Spinal cord (tissue), 10 donors: Measurements from ENCODE around the gene TNFRSF1B. TPM values are rescaled to one million over a fixed set of nuclear protein-coding genes. Genes with fewer than 3 reads are reported as not detected.

Experiments used
- DNase-seq, 6 donors: peaks; one replicate each; pipeline versions ENCODE4 v3.0.0 to v3.0.0-alpha.2; 2013 to 2015; ENCODE audit warnings: low spot score in 6 of 6, low read depth in 4 of 6
- H3K27ac ChIP-seq: one replicate; pipeline ENCODE4 v1.5.1; 2013; ENCODE audit warnings: low read depth, low read length, control low read depth
- H3K27me3 ChIP-seq: one replicate; pipeline ENCODE4 v1.6.1; 2013; ENCODE audit warnings: low read length; ENCODE audit not compliant: control insufficient read depth, insufficient read depth
- H3K36me3 ChIP-seq: one replicate; pipeline ENCODE4 v1.6.1; 2013; ENCODE audit warnings: low read length; ENCODE audit not compliant: control insufficient read depth, insufficient read depth
- H3K4me1 ChIP-seq: one replicate; pipeline ENCODE4 v1.6.1; 2013; ENCODE audit warnings: low read length; ENCODE audit not compliant: control insufficient read depth, insufficient read depth
- H3K4me3 ChIP-seq: one replicate; pipeline ENCODE4 v1.5.1; 2013; ENCODE audit warnings: low read depth, low read length, control low read depth
- H3K9me3 ChIP-seq: one replicate; pipeline ENCODE4 v1.6.1; 2013; ENCODE audit warnings: low read length; ENCODE audit not compliant: control insufficient read depth, insufficient read depth
- WGBS: methylation state at CpG from one replicate; pipeline ENCODE4 v1.1.5; 2013; ENCODE audit warnings: missing lambda C conversion rate; ENCODE audit not compliant: insufficient coverage; 5-methylcytosine and 5-hydroxymethylcytosine counted together
- polyA plus RNA-seq, 2 donors: library from polyadenylated mRNA; unstranded; fragments of 120-200 nt; gene quantifications; one replicate each; pipeline ENCODE4 v1.2.1, GENCODE V29; 2013; ENCODE audit not compliant: insufficient read length in 2 of 2
- small RNA-seq: library from RNA; depleted of rRNA; stranded (forward); fragments of <200 nt; gene quantifications from one replicate; pipeline ENCODE3, GENCODE V24; 2014; ENCODE audit warnings: low replicate concordance
- total RNA-seq, 2 donors: library from RNA; depleted of rRNA in 1 of 2; stranded (reverse); fragments of 120-200 nt in 1 of 2; fragments of >200 nt in 1 of 2; gene quantifications; one replicate each; pipeline versions ENCODE4 v1.2.3 to v1.2.4, GENCODE V29; 2013 to 2014
- donor health status: healthy.

Gene TNFRSF1B
- total and polyA plus RNA-seq, 4 donors = 9.6 to 14.1 (median 10.2) TPM

GRCh38 chr1:12251442-12251841 is 84.7 kb downstream of the TNFRSF1B start:
- Histone ChIP-seq H3K27ac (no peak overlapping the region), H3K9me3 (no peaks in the 10 kb centered on the region), H3K36me3 (peaks cover 43% of the 10 kb centered on the region), H3K4me3 (no peak overlapping the region), H3K27me3 (no peaks in the 10 kb centered on the region), H3K4me1 (no peaks in the 10 kb centered on the region)
- DNase-seq = no peak
- 88% methylated on average over 4 of the region's 5 CpGs for WGBS

GRCh38 chr1:12255913-12256312 is 89.1 kb downstream of the TNFRSF1B start:
- Histone ChIP-seq H3K36me3 (peaks cover 64% of the 10 kb centered on the region), H3K4me3 (no peak overlapping the region), H3K27ac (no peak overlapping the region), H3K27me3 (no peaks in the 10 kb centered on the region), H3K4me1 (no peaks in the 10 kb centered on the region), H3K9me3 (no peaks in the 10 kb centered on the region)
- WGBS = 100% methylated on average over 1 of the region's 2 CpGs
- no peak for DNase-seq

- Histone ChIP-seq H3K4me3 (no peak overlapping the region), H3K4me1 (no peaks in the 10 kb centered on the region), H3K9me3 (no peaks in the 10 kb centered on the region), H3K36me3 (peaks cover 55% of the 10 kb centered on the region), H3K27me3 (no peaks in the 10 kb centered on the region), H3K27ac (no peak overlapping the region)
- 83% methylated on average over 1 of the region's 7 CpGs for WGBS
- no peak for DNase-seq
Observed at GRCh38 chr1:12258272-12258671, 91.5 kb downstream of the TNFRSF1B start.

Small RNA genes within 50 kb of the gene (small RNA-seq; reads per million reads assigned to genes)
- not detected for gene MIR4632
- gene RF00156 = not detected

Other genes with a start within 250 kb of the TNFRSF1B start
- gene KIAA2013, start 240.6 kb upstream of the TNFRSF1B start, total RNA-seq = 10 to 100 TPM; 18.0 to 33.8 TPM
- 10 to 100 TPM; 35.3 to 35.4 TPM for gene KIAA2013, start 240.6 kb upstream of the TNFRSF1B start, polyA plus RNA-seq
- 100 to 1,000 TPM in 1 of 2 donors, 10 to 100 TPM in 1; 47.7 to 108 TPM for gene PLOD1, start 232.3 kb upstream of the TNFRSF1B start, total RNA-seq
- gene PLOD1, start 232.3 kb upstream of the TNFRSF1B start, polyA plus RNA-seq = 10 to 100 TPM; 66.5 to 80.0 TPM
- gene MFN2, start 186.5 kb upstream of the TNFRSF1B start, total RNA-seq = 10 to 100 TPM; 47.5 to 65.6 TPM
- 10 to 100 TPM; 79.2 to 79.7 TPM for gene MFN2, start 186.5 kb upstream of the TNFRSF1B start, polyA plus RNA-seq
- gene MIIP, start 147.5 kb upstream of the TNFRSF1B start, total RNA-seq = 10 to 100 TPM; 18.7 to 34.4 TPM
- 10 to 100 TPM; 54.4 to 62.3 TPM for gene MIIP, start 147.5 kb upstream of the TNFRSF1B start, polyA plus RNA-seq
- under 1 TPM; 0.11 to 0.20 TPM for gene TNFRSF8, start 103.7 kb upstream of the TNFRSF1B start, total RNA-seq
- under 1 TPM in 1 of 2 donors, not detected in 1; 0.12 TPM for gene TNFRSF8, start 103.7 kb upstream of the TNFRSF1B start, polyA plus RNA-seq
- 10 to 100 TPM; 48.2 to 72.2 TPM for gene VPS13D, start 63.0 kb downstream of the TNFRSF1B start, total RNA-seq
- 10 to 100 TPM; 38.5 to 43.9 TPM for gene VPS13D, start 63.0 kb downstream of the TNFRSF1B start, polyA plus RNA-seq